GM12801 (cell line): ENCODE data around the gene PCDHA11.

Experiments used
- CTCF ChIP-seq: IDR thresholded peaks from one replicate; pipeline ENCODE4 v1.5.1; 2011; ENCODE audit warnings: control low read depth; ENCODE audit not compliant: insufficient read length; ENCODE audit errors: extremely low read depth

Gene PCDHA11

GRCh38 chr5:140868721-140869554 is at the start of gene PCDHA11:
PCDHA11 (plus strand) TSS chr5:140868957; CDS start chr5:140869104, 147 bp downstream.
- no peak for TF ChIP-seq CTCF

GRCh38 chr5:140821375-140822280 is 47.1 kb upstream of the PCDHA11 start, which contains the start of gene PCDHA5:
PCDHA5 (plus strand) TSS chr5:140821613.
- no peak for TF ChIP-seq CTCF

- no peak for TF ChIP-seq CTCF
Observed at GRCh38 chr5:140822281-140822629, 46.5 kb upstream of the PCDHA11 start.

DNA sequence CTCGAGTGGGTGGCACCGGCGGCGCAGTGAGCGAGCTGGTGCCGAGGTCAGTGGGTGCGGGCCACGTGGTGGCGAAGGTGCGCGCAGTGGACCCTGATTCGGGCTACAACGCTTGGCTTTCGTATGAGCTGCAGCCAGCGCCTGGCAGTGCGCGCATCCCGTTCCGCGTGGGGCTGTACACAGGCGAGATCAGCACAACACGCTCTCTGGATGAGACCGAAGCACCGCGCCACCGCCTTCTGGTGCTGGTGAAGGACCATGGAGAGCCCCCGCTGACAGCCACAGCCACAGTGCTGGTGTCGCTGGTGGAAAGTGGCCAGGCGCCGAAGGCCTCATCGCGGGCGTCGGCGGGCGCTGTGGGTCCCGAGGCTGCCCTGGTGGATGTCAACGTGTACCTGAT is 45.3 kb upstream of the PCDHA11 start:
- no peak for TF ChIP-seq CTCF

- TF ChIP-seq CTCF: no peak
Observed at GRCh38 chr5:140827704-140828361, 40.9 kb upstream of the PCDHA11 start, which contains the start of gene PCDHA6. PCDHA6 (plus strand) TSS chr5:140827960; CDS start chr5:140828092, 132 bp downstream.

DNA sequence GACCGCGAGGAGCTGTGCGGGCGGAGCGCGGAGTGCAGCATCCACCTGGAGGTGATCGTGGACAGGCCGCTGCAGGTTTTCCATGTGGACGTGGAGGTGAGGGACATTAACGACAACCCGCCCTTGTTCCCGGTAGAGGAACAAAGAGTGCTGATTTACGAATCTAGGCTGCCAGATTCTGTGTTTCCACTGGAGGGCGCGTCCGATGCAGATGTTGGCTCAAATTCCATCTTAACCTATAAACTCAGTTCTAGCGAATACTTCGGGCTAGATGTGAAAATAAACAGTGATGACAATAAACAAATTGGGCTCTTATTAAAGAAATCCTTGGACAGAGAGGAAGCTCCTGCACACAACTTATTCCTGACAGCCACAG is 40.4 kb upstream of the PCDHA11 start:
- no peak for TF ChIP-seq CTCF

DNA sequence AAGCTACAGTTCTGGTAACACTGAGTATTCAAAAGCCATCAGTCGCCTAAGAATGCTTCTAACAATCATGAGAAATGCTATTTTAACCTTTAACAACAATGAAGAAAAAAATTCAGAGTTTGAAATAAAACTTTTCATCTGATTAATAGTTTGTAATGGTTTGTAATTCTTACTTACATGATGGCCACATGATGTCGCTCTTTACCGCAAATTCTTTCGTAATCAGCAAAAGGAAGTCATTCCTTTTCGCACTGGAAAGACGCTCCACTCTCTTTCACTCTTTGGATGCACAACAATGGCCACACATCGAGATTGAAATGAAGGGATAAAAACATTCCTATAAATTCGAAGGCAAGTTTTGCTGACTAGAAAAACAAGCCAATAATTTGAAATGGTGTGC is 34.8 kb upstream of the PCDHA11 start, which contains the start of gene PCDHA7:
Gene PCDHA7, plus strand, starts transcription at position 277 of the 400 bp plus-strand sequence. Its CDS starts 115 bp downstream, at position 392.
- TF ChIP-seq CTCF: no peak
